ENCODE data around the gene NSG2.

Gene NSG2

DNA sequence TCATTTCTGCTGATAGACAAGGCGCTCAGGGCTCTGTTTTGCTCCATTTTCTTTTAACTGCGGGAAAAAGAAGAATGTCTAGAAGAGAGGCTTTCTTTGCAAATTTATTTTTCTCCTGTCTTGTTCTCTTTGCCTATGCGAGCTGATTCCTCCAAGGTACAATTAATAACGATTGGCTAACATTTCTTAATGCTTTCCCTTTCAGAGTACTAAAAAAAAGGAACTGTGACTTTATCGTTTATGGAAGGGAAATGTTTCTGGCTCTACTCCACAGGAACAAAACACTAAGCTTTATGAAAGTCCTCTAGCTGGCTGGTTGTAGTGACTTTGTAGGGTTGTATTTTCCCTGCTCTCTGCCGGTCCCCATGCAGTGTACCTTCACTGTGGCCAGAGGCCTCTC, 11.7 kb downstream of the NSG2 start:
- no peaks in the 10 kb centered on the region for H3K9me2 ChIP-seq (replicated peaks; ENCODE audit: insufficient read depth, low read length)
- no peak for DNase-seq
- no peak overlapping the region for H3K4me3 ChIP-seq (ENCODE audit: low read length)
- peaks cover 36% of the 10 kb centered on the region for H3K4me1 ChIP-seq (ENCODE audit: low read length)
- H3K36me3 ChIP-seq (replicated peaks; ENCODE audit: insufficient read depth, low read length): no peaks in the 10 kb centered on the region
- H4K20me1 ChIP-seq (ENCODE audit: insufficient read depth, low read length): no peaks in the 10 kb centered on the region
- H3F3A ChIP-seq (ENCODE audit: insufficient read depth, low read length): peaks cover 11% of the 10 kb centered on the region
- H3K27me3 ChIP-seq (replicated peaks; ENCODE audit: insufficient read depth, low read length): no peaks in the 10 kb centered on the region
- no peak overlapping the region for H3K27ac ChIP-seq (ENCODE audit: low read length)
- no peak overlapping the region for H3K4me2 ChIP-seq (ENCODE audit: low read depth, low read length)
- no peak overlapping the region for H3K9ac ChIP-seq (ENCODE audit: low read length)
- TF ChIP-seq EZH2phosphoT487 (IDR thresholded peaks at IDR 0.05; ENCODE audit: low read length): no peak
- TF ChIP-seq, protein P1, sequence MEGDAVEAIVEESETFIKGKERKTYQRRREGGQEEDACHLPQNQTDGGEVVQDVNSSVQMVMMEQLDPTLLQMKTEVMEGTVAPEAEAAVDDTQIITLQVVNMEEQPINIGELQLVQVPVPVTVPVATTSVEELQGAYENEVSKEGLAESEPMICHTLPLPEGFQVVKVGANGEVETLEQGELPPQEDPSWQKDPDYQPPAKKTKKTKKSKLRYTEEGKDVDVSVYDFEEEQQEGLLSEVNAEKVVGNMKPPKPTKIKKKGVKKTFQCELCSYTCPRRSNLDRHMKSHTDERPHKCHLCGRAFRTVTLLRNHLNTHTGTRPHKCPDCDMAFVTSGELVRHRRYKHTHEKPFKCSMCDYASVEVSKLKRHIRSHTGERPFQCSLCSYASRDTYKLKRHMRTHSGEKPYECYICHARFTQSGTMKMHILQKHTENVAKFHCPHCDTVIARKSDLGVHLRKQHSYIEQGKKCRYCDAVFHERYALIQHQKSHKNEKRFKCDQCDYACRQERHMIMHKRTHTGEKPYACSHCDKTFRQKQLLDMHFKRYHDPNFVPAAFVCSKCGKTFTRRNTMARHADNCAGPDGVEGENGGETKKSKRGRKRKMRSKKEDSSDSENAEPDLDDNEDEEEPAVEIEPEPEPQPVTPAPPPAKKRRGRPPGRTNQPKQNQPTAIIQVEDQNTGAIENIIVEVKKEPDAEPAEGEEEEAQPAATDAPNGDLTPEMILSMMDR (IDR thresholded peaks at IDR 0.05; ENCODE audit: low read length): no peak
- H3K9me3 ChIP-seq (replicated peaks; ENCODE audit: insufficient read depth, low read length): no peaks in the 10 kb centered on the region
- no peak overlapping the region for H2AFZ ChIP-seq (ENCODE audit: low read length)
- H3K79me2 ChIP-seq (ENCODE audit: low read length): no peaks in the 10 kb centered on the region

DNA sequence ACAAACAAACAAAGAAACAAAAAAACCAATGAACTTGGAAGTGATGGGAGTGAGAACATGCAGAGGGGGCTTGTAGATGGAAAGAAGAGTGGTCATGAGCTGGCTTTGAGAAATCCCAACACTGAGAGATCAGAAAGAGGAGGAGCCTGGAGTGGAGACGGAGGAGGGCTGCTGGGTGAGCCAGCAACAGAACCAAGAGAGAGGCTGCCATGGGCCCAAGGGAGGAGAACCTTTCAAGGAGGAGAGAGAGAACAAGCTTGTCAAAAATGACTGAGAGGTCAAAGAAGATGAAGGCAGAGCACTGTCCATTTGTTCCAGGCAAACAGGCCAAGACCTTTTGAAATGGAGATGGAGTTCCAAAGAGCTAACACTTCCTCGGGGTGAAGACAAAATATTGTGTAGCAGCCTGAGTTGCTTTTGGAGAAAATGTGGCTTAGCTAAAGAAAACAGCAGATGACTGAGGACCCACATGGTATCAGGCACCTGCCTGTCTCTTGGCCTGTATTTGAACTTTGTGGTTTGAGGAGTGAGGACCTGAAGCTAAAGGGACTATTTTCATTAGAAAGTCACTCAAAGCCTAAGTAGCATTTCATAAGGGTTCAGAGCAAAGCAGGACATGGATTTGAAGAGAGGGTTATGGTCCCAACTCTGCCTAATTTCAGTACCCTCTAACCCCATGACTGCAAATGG, 13.1 kb downstream of the NSG2 start:
- Histone ChIP-seq H3K27me3 (replicated peaks; ENCODE audit: insufficient read depth, low read length) (no peaks in the 10 kb centered on the region), H3K79me2 (ENCODE audit: low read length) (no peaks in the 10 kb centered on the region), H3F3A (ENCODE audit: insufficient read depth, low read length) (peaks cover 11% of the 10 kb centered on the region), H3K9me2 (replicated peaks; ENCODE audit: insufficient read depth, low read length) (no peaks in the 10 kb centered on the region), H3K36me3 (replicated peaks; ENCODE audit: insufficient read depth, low read length) (no peaks in the 10 kb centered on the region), H3K4me1 (ENCODE audit: low read length) (peaks cover 31% of the 10 kb centered on the region), H3K27ac (ENCODE audit: low read length) (peak overlapping the region; percentile 44; the same call in 1 of the 2 replicates), H3K4me2 (ENCODE audit: low read depth, low read length) (peak overlapping the region; percentile 57), H3K9ac (ENCODE audit: low read length) (no peak overlapping the region), H2AFZ (ENCODE audit: low read length) (no peak overlapping the region), H3K4me3 (ENCODE audit: low read length) (no peak overlapping the region), H3K9me3 (replicated peaks; ENCODE audit: insufficient read depth, low read length) (no peaks in the 10 kb centered on the region), H4K20me1 (ENCODE audit: insufficient read depth, low read length) (no peaks in the 10 kb centered on the region)
- peak; percentile 81 for DNase-seq
- TF ChIP-seq EZH2phosphoT487 (IDR thresholded peaks at IDR 0.05; ENCODE audit: low read length) (no peak), EZH2 (optimal IDR thresholded peaks at IDR 0.05; ENCODE audit: low read depth, low read length) (no peak)
- TF ChIP-seq, protein P1 (IDR thresholded peaks at IDR 0.05; ENCODE audit: low read length): no peak

DNA sequence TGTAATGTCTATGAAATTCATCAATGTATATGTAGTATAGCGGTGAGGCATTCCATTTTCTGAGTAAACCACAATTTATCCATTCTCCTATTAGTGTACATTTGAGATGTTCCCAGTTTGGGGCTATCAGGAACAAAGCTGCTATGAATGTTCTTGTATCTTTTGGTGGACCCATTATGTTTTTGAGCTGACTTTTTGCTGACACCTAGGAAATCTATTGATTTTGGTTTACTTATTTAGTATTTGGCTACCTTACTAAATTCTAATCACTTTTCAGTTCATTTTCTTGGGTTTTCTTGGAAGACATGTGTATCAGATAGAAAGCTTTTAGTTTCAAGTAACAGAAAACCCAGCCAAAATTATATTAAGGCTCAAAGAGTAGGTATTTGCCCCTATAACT, 13.7 kb downstream of the NSG2 start:
- Histone ChIP-seq H3K4me1 (ENCODE audit: low read length) (peaks cover 32% of the 10 kb centered on the region), H3K27me3 (replicated peaks; ENCODE audit: insufficient read depth, low read length) (no peaks in the 10 kb centered on the region), H4K20me1 (ENCODE audit: insufficient read depth, low read length) (no peaks in the 10 kb centered on the region), H3K9me3 (replicated peaks; ENCODE audit: insufficient read depth, low read length) (no peaks in the 10 kb centered on the region), H3K9ac (ENCODE audit: low read length) (no peak overlapping the region), H3K9me2 (replicated peaks; ENCODE audit: insufficient read depth, low read length) (no peaks in the 10 kb centered on the region), H3F3A (ENCODE audit: insufficient read depth, low read length) (peaks cover 11% of the 10 kb centered on the region), H2AFZ (ENCODE audit: low read length) (no peak overlapping the region), H3K4me2 (ENCODE audit: low read depth, low read length) (0 out of 2 replicates have a peak overlapping the region, but pooled peaks have one; percentile 18), H3K4me3 (ENCODE audit: low read length) (no peak overlapping the region), H3K79me2 (ENCODE audit: low read length) (no peaks in the 10 kb centered on the region), H3K27ac (ENCODE audit: low read length) (no peak overlapping the region), H3K36me3 (replicated peaks; ENCODE audit: insufficient read depth, low read length) (no peaks in the 10 kb centered on the region)
- DNase-seq: no peak
- TF ChIP-seq EZH2 (optimal IDR thresholded peaks at IDR 0.05; ENCODE audit: low read depth, low read length): no peak
- TF ChIP-seq EZH2phosphoT487 (IDR thresholded peaks at IDR 0.05; ENCODE audit: low read length): no peak
- TF ChIP-seq, protein P1 (IDR thresholded peaks at IDR 0.05; ENCODE audit: low read length): no peak

All from MM.1S (cell line).